Measurements from ENCODE around the gene CHRNA3.

DNA sequence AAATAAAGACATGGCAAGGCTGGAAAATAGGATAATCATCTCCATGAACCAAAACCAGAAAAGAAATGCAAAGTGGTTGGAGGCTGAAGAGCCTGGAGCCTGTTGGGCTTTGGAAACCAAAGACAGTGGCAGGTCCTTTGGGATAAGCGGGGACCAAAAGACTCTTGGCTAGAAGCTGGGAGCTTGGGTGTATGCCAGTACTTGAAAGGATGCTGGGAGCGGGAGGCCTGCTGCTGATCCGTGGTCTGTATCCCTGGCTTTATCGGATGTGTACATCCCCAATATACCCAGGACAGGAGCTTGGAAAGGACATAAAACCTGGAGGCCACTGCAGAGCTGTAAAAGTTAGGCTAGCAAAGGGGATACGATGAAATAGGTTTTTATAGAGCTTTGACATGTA lies 21.5 kb upstream of the CHRNA3 start:
- TF ChIP-seq, protein P1, sequence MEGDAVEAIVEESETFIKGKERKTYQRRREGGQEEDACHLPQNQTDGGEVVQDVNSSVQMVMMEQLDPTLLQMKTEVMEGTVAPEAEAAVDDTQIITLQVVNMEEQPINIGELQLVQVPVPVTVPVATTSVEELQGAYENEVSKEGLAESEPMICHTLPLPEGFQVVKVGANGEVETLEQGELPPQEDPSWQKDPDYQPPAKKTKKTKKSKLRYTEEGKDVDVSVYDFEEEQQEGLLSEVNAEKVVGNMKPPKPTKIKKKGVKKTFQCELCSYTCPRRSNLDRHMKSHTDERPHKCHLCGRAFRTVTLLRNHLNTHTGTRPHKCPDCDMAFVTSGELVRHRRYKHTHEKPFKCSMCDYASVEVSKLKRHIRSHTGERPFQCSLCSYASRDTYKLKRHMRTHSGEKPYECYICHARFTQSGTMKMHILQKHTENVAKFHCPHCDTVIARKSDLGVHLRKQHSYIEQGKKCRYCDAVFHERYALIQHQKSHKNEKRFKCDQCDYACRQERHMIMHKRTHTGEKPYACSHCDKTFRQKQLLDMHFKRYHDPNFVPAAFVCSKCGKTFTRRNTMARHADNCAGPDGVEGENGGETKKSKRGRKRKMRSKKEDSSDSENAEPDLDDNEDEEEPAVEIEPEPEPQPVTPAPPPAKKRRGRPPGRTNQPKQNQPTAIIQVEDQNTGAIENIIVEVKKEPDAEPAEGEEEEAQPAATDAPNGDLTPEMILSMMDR (IDR thresholded peaks at IDR 0.05): no peak
- TF ChIP-seq EP300 (IDR thresholded peaks at IDR 0.05; ENCODE audit: low read depth) (no peak), POLR2A (IDR thresholded peaks at IDR 0.05) (no peak), POLR2AphosphoS5 (IDR thresholded peaks at IDR 0.05) (no peak)

Data from transverse colon (tissue), 4 donors.